DOHH2 (cell line): ENCODE measurements around the gene UVRAG.

Experiments
- EZH2phosphoT487 ChIP-seq: fragments of 200-600 bp; sonication (generic); IDR thresholded peaks from 2 replicates; pipeline ENCODE4 v1.6.1; 2017; ENCODE audit warnings: borderline replicate concordance, mild to moderate bottlenecking, antibody characterized with exemption, low read length, moderate library complexity, mixed read lengths
- TF ChIP-seq, protein P1 (sequence below): fragments of 200-600 bp; sonication (generic); IDR thresholded peaks from one replicate; pipeline ENCODE4 v1.5.1; 2014; ENCODE audit warnings: antibody characterized with exemption, mild to moderate bottlenecking, low read depth, low read length; ENCODE audit not compliant: poor library complexity, severe bottlenecking

DNA sequence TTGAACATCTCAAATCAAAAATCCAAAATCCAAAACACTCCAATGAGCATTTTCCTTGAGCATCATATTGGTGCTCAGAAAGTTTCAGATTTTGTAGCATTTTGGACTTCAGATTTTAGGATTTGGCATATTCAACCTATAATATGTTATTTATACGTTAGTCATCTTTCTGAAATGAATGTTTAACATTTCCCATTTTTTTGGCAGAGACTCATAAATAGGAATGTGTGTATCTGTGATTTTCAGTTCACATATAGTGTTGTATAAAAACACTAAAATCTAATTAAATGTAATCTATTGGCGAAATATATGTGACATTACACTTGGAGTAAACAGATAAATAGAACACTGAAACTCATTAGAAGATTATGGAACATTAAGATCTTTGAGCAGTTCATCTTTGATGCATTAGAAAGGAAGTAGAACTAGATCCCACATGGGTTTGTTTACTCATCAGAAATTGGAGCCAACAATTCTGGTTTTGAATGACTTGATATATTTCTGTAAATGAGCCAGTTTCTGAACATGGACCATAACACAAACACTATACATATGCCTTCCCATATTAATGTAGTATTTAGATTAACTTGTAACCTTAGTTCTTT is 153.1 kb downstream of the UVRAG start:
- TF ChIP-seq, protein P1, sequence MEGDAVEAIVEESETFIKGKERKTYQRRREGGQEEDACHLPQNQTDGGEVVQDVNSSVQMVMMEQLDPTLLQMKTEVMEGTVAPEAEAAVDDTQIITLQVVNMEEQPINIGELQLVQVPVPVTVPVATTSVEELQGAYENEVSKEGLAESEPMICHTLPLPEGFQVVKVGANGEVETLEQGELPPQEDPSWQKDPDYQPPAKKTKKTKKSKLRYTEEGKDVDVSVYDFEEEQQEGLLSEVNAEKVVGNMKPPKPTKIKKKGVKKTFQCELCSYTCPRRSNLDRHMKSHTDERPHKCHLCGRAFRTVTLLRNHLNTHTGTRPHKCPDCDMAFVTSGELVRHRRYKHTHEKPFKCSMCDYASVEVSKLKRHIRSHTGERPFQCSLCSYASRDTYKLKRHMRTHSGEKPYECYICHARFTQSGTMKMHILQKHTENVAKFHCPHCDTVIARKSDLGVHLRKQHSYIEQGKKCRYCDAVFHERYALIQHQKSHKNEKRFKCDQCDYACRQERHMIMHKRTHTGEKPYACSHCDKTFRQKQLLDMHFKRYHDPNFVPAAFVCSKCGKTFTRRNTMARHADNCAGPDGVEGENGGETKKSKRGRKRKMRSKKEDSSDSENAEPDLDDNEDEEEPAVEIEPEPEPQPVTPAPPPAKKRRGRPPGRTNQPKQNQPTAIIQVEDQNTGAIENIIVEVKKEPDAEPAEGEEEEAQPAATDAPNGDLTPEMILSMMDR, result no peak
- TF ChIP-seq EZH2phosphoT487, result no peak
